ENCODE measurements around the gene PCDHGA5. TPM values are rescaled to one million over a fixed set of nuclear protein-coding genes. Genes with fewer than 3 reads are reported as not detected.
A peak's percentile ranks its signal among the peaks of the same experiment; 100 is the strongest.
"Not testable (repeated sequence)": the region's sequence is repeated elsewhere in the genome, so short reads cannot be mapped to it uniquely, and the experiment has no call there.

Gene PCDHGA5
- 0.02 TPM for total RNA-seq (2013)
- not detected for polyA plus RNA-seq
- not detected in 2 replicates for polyA minus RNA-seq
- total RNA-seq, result 0 to 0.60 (median 0) reads per million in 11 experiments

DNA sequence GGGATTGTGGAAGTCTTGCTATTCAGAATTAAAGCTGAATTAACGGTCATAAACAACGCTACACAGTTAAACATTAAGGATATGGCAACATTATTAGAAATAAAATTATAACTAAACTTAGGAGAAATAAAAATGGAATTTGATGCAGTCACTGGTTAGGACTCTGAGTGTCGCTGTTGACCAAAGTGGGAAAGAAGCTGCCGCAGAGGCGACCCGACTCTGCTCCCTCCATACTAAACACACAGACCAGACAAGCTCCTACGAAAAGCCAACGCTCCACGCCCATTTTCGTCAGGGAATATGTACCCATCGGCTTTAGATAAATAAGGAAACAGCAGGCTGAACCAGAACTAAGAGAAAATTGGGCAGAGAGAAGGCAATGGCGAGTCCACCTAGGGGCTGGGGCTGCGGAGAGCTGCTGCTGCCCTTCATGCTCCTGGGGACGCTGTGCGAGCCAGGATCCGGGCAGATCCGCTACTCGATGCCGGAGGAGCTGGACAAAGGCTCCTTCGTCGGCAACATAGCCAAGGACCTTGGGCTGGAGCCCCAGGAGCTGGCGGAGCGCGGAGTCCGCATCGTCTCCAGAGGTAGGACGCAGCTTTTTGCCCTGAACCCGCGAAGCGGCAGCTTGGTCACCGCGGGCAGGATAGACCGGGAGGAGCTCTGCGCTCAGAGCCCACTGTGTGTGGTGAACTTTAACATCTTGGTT lies at the start of gene PCDHGA5:
Gene PCDHGA5, plus strand, starts transcription at position 211 of the 709 bp plus-strand sequence. Its CDS starts 169 bp downstream, at position 380.
- no peak for DNase-seq
- H3K4me3 ChIP-seq (replicated peaks in 1 of 3; ENCODE audit: low read depth in 2 of 3, low read length in 3 of 3), result no peak within 1 kb of the TSS
- Mint-ChIP-seq H3K27me3 (ENCODE audit: low read depth in 3 of 3) (peaks cover 70 to 77% (median 72%) of the 10 kb centered on the region in 3 donors), H3K27ac (no peak within 1 kb of the TSS), H3K4me3 (peak within 1 kb of the TSS in 1 of 2 donors; percentile 71), H3K4me1 (peaks cover 2% of the 10 kb centered on the region), H3K9me3 (peaks cover 43 to 80% (median 72%) of the 10 kb centered on the region in 7 donors), H3K36me3 (peaks cover 16 to 20% of the 10 kb centered on the region in 2 donors)
- TF ChIP-seq, protein P1, sequence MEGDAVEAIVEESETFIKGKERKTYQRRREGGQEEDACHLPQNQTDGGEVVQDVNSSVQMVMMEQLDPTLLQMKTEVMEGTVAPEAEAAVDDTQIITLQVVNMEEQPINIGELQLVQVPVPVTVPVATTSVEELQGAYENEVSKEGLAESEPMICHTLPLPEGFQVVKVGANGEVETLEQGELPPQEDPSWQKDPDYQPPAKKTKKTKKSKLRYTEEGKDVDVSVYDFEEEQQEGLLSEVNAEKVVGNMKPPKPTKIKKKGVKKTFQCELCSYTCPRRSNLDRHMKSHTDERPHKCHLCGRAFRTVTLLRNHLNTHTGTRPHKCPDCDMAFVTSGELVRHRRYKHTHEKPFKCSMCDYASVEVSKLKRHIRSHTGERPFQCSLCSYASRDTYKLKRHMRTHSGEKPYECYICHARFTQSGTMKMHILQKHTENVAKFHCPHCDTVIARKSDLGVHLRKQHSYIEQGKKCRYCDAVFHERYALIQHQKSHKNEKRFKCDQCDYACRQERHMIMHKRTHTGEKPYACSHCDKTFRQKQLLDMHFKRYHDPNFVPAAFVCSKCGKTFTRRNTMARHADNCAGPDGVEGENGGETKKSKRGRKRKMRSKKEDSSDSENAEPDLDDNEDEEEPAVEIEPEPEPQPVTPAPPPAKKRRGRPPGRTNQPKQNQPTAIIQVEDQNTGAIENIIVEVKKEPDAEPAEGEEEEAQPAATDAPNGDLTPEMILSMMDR (IDR thresholded peaks at IDR 0.05), result no peak
- no peaks in the 10 kb centered on the region for H3K36me3 ChIP-seq (replicated peaks in 1 of 2; ENCODE audit: control insufficient read depth in 1 of 2, insufficient read depth in 2 of 2, low read length in 2 of 2)
- WGBS (ENCODE audit: insufficient coverage), result 29% methylated on average over 31 of the region's 34 CpGs
- H3K27me3 ChIP-seq (ENCODE audit: control insufficient read depth in 2 of 2, insufficient read depth in 2 of 2, low read length in 2 of 2), result peaks cover 53 to 94% of the 10 kb centered on the region in 2 donors
- no peaks in the 10 kb centered on the region for H4K20me1 ChIP-seq (ENCODE audit: insufficient read depth, low read length)
- no peaks in the 10 kb centered on the region for H3K79me2 ChIP-seq (ENCODE audit: insufficient read depth, low read length)
- no peak within 1 kb of the TSS for H3K9ac ChIP-seq (ENCODE audit: insufficient read depth, low read length, poor library complexity, severe bottlenecking)
- H3K27ac ChIP-seq (ENCODE audit: low read depth in 1 of 2, low read length in 2 of 2), result no peak within 1 kb of the TSS
- H3K9me3 ChIP-seq (replicated peaks in 1 of 2; ENCODE audit: control insufficient read depth in 1 of 2, insufficient read depth in 1 of 2, low read length in 2 of 2), result peaks cover 55 to 72% of the 10 kb centered on the region in 2 donors
- H3K4me2 ChIP-seq (replicated peaks; ENCODE audit: extremely low read depth, low read length, poor library complexity, severe bottlenecking), result no peak within 1 kb of the TSS
- no peak within 1 kb of the TSS for H2AFZ ChIP-seq (ENCODE audit: insufficient read depth, low read depth, low read length, poor library complexity, severe bottlenecking)
- H3K4me1 ChIP-seq (ENCODE audit: control insufficient read depth in 1 of 2, insufficient read depth in 2 of 2, low read length in 2 of 2), result no peaks in the 10 kb centered on the region
- intact Hi-C loops (cut with micrococcal nuclease), result no loop called here

DNA sequence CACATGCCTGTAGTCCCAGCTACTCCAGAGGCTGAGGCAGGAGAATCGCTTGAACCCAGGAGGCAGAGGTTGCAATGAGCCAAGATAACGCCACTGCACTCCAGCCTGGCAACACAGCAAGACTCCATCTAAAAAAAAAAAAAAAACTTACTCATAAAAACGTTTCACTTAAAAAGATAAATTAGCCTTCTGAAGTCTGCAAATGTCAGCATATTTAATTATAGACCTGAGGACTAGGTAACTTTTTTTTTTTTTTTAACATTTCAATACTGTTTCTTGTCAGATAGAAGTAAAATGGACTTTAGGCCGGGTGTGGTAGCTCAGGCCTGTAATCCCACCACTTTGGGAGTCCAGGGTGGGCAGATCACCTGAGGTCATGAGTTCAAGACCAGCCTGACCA lies 47.0 kb upstream of the PCDHGA5 start:
- H3K36me3 ChIP-seq (replicated peaks in 1 of 2; ENCODE audit: control insufficient read depth in 1 of 2, insufficient read depth in 2 of 2, low read length in 2 of 2), result peaks cover 0 to 20% of the 10 kb centered on the region in 2 donors

More for the DNA sequence above, 47.0 kb upstream of the PCDHGA5 start:
- Mint-ChIP-seq H3K36me3 (peaks cover 14 to 32% of the 10 kb centered on the region in 2 donors), H3K4me1 (peaks cover 16% of the 10 kb centered on the region), H3K9me3 (peaks cover 49 to 99% (median 92%) of the 10 kb centered on the region in 7 donors)
- H3K27ac Mint-ChIP-seq; H4K20me1 ChIP-seq (ENCODE audit: insufficient read depth, low read length); intact Hi-C loops (cut with micrococcal nuclease); H3K4me2 ChIP-seq (replicated peaks; ENCODE audit: extremely low read depth, low read length, poor library complexity, severe bottlenecking); H3K27me3 Mint-ChIP-seq (ENCODE audit: low read depth in 3 of 3); DNase-seq; H3K27me3 ChIP-seq (ENCODE audit: control insufficient read depth in 2 of 2, insufficient read depth in 2 of 2, low read length in 2 of 2); H3K27ac ChIP-seq (ENCODE audit: low read depth in 1 of 2, low read length in 2 of 2); H3K9ac ChIP-seq (ENCODE audit: insufficient read depth, low read length, poor library complexity, severe bottlenecking); H2AFZ ChIP-seq (ENCODE audit: insufficient read depth, low read depth, low read length, poor library complexity, severe bottlenecking); H3K4me3 Mint-ChIP-seq; H3K4me3 ChIP-seq (replicated peaks in 1 of 3; ENCODE audit: low read depth in 2 of 3, low read length in 3 of 3): not testable (repeated sequence)
- WGBS (ENCODE audit: insufficient coverage), result 100% methylated on average over 1 of the region's 4 CpGs
- Histone ChIP-seq H3K79me2 (ENCODE audit: insufficient read depth, low read length) (peaks cover 16% of the 10 kb centered on the region), H3K9me3 (replicated peaks in 1 of 2; ENCODE audit: control insufficient read depth in 1 of 2, insufficient read depth in 1 of 2, low read length in 2 of 2) (peaks cover 67 to 91% of the 10 kb centered on the region in 2 donors), H3K4me1 (ENCODE audit: control insufficient read depth in 1 of 2, insufficient read depth in 2 of 2, low read length in 2 of 2) (peaks cover 11 to 16% of the 10 kb centered on the region in 2 donors)
